Measurements from ENCODE around the gene ASTN2. TPM values are rescaled to one million over a fixed set of nuclear protein-coding genes. Genes with fewer than 3 reads are reported as not detected.

ASTN2 gene
- total and polyA plus RNA-seq, 2 experiments from 2014 or later: 5.6 to 7.7 TPM

- H3K9me3 ChIP-seq (ENCODE audit: low read depth): no peaks in the 10 kb centered on the region
- H3K27ac ChIP-seq: no peak overlapping the region
- no peak overlapping the region for H3K4me3 ChIP-seq
- no peaks in the 10 kb centered on the region for H3K36me3 ChIP-seq
- TF ChIP-seq, protein P1, sequence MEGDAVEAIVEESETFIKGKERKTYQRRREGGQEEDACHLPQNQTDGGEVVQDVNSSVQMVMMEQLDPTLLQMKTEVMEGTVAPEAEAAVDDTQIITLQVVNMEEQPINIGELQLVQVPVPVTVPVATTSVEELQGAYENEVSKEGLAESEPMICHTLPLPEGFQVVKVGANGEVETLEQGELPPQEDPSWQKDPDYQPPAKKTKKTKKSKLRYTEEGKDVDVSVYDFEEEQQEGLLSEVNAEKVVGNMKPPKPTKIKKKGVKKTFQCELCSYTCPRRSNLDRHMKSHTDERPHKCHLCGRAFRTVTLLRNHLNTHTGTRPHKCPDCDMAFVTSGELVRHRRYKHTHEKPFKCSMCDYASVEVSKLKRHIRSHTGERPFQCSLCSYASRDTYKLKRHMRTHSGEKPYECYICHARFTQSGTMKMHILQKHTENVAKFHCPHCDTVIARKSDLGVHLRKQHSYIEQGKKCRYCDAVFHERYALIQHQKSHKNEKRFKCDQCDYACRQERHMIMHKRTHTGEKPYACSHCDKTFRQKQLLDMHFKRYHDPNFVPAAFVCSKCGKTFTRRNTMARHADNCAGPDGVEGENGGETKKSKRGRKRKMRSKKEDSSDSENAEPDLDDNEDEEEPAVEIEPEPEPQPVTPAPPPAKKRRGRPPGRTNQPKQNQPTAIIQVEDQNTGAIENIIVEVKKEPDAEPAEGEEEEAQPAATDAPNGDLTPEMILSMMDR (IDR thresholded peaks at IDR 0.05; ENCODE audit: low read depth, low read length): no peak
- H3K27me3 ChIP-seq: no peaks in the 10 kb centered on the region
- H3K4me1 ChIP-seq (ENCODE audit: low read depth): peaks cover 36% of the 10 kb centered on the region
- DNase-seq (ENCODE audit: low read depth in 1 of 2, low spot score in 1 of 2): no peak
These were observed 946.5 kb downstream of the ASTN2 start for GRCh38 chr9:116468369-116468768.

- H3K27me3 ChIP-seq: no peaks in the 10 kb centered on the region
- H3K9me3 ChIP-seq (ENCODE audit: low read depth): no peaks in the 10 kb centered on the region
- DNase-seq (ENCODE audit: low read depth in 1 of 2, low spot score in 1 of 2): no peak
- TF ChIP-seq, protein P1 (IDR thresholded peaks at IDR 0.05; ENCODE audit: low read depth, low read length): no peak
- H3K4me1 ChIP-seq (ENCODE audit: low read depth): peaks cover 36% of the 10 kb centered on the region
- H3K4me3 ChIP-seq: no peak overlapping the region
- no peaks in the 10 kb centered on the region for H3K36me3 ChIP-seq
- no peak overlapping the region for H3K27ac ChIP-seq
These were observed 947.0 kb downstream of the ASTN2 start for GRCh38 chr9:116467740-116468351.

DNA sequence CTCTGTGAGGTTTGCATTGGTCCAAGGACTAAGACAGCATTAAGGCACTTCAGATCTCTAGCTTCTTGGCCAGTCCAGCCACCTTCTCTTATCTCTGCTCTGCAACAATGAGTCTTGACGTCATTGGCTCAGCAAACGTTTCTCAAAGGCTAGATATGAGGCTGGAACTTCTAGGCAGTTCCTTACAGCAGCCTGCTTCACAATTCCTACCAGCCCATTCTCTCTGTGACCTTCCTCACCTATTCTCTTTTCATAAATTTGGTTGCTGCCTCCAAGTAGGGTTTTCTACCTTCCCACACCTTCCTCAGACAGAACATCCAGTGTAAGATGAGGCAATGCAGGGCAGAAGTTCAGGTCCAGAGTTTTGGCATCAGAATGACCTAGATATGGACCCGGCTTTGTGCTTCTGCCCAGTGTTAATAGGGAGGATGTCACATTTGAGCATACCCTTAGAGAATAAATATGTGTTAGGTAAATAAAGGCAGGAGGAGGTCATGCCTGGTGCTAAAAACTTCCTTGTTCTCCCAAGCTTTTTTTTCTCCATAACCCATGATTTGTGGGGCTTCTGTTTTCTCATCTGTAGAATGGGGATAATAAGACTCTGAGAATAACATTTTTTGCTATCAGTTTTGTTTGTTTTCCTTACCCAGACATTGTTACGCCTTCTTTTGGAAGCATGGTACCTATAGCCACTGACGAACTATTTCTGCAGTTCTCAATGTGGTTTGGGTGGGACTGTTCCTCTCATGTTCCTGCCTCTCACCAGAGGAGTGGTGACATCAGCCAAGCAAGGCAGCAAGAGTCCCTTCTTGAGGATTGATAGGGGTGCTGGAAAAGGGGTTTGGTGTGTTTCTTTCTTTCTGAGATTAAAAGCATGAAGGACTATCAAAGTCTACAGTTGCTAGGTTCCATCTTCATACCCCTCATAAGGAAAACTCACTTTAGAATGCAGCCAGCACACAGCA, 948.3 kb downstream of the ASTN2 start:
- Histone ChIP-seq H3K4me1 (ENCODE audit: low read depth) (peaks cover 28% of the 10 kb centered on the region), H3K4me3 (no peak overlapping the region), H3K9me3 (ENCODE audit: low read depth) (no peaks in the 10 kb centered on the region), H3K27ac (no peak overlapping the region), H3K27me3 (no peaks in the 10 kb centered on the region), H3K36me3 (no peaks in the 10 kb centered on the region)
- DNase-seq (ENCODE audit: low read depth in 1 of 2, low spot score in 1 of 2): peak in 1 of 2 donors; percentile 86
- TF ChIP-seq, protein P1 (IDR thresholded peaks at IDR 0.05; ENCODE audit: low read depth, low read length): no peak

- Histone ChIP-seq H3K9me3 (ENCODE audit: low read depth) (no peaks in the 10 kb centered on the region), H3K4me3 (no peak overlapping the region), H3K36me3 (no peaks in the 10 kb centered on the region), H3K4me1 (ENCODE audit: low read depth) (peaks cover 23% of the 10 kb centered on the region), H3K27ac (no peak overlapping the region), H3K27me3 (no peaks in the 10 kb centered on the region)
- TF ChIP-seq, protein P1 (IDR thresholded peaks at IDR 0.05; ENCODE audit: low read depth, low read length): no peak
- DNase-seq (ENCODE audit: low read depth in 1 of 2, low spot score in 1 of 2): no peak
These were observed 949.1 kb downstream of the ASTN2 start for GRCh38 chr9:116465576-116466270.

DNA sequence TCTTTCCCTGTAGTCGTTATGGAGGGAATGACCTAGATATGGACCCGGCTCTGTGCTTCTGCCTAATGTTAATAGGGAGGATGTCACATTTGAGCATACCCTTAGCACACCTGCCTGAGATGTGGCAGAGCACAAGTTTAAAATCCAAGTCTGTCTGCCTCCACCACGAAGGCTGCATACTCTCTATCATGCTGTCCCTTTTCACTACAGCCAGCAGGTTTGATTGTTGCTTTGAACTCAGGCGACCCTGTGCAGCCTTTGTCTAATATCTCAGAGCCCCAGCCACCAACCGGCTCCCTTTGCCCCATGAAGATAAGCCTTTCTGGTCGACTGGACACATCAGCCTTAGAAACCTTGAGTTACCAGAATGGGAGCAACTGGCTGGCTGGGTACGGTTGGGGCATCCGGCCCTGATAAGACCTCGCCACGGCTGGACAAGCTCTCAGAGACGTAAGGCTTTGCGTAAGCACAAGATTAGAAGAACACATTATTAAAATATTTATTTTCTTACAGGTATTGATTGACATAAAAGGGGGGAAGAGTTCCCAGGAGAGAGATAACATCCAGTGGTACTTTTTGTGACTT, 949.8 kb downstream of the ASTN2 start:
- H3K4me1 ChIP-seq (ENCODE audit: low read depth): peaks cover 19% of the 10 kb centered on the region
- no peaks in the 10 kb centered on the region for H3K36me3 ChIP-seq
- H3K27me3 ChIP-seq: no peaks in the 10 kb centered on the region
- TF ChIP-seq, protein P1 (IDR thresholded peaks at IDR 0.05; ENCODE audit: low read depth, low read length): no peak
- H3K27ac ChIP-seq: no peak overlapping the region
- no peak overlapping the region for H3K4me3 ChIP-seq
- peak; percentile 18 to 60 for DNase-seq (ENCODE audit: low read depth in 1 of 2, low spot score in 1 of 2)
- no peaks in the 10 kb centered on the region for H3K9me3 ChIP-seq (ENCODE audit: low read depth)
